Dedifferentiated amniotic fluid mesenchymal stem cell (primary cell): Measurements from ENCODE around the gene NUTM2A.
"Not testable (repeated sequence)": the region's sequence is repeated elsewhere in the genome, so short reads cannot be mapped to it uniquely, and the experiment has no call there.

Experiments
- DNase-seq: peaks from one replicate; pipeline ENCODE4 v3.0.0-alpha.2; 2016; ENCODE audit errors: extremely low spot score

NUTM2A gene

GRCh38 chr10:87248818-87249353 lies 23.6 kb downstream of the NUTM2A start:
- not testable (repeated sequence) for DNase-seq

- not testable (repeated sequence) for DNase-seq
These were observed 55.6 kb downstream of the NUTM2A start for GRCh38 chr10:87280749-87281392.
